GM19239 (cell line): ENCODE data around the gene ADCY9.
"Not testable (repeated sequence)": the region's sequence is repeated elsewhere in the genome, so short reads cannot be mapped to it uniquely, and the experiment has no call there.

ENCODE experiments used
- DNase-seq: peaks from one replicate; pipeline ENCODE4 v3.0.0; 2011; ENCODE audit warnings: low spot score; ENCODE audit not compliant: insufficient read length
- FAIRE-seq: peaks from 2 replicates; lab custom pipeline; 2011; peaks lifted over from hg19 to GRCh38; lab: Jason Lieb, UNC

ADCY9 gene

GRCh38 chr16:4075534-4075933, 40.7 kb downstream of the ADCY9 start:
- DNase-seq (no peak), FAIRE-seq (no peak)

DNA sequence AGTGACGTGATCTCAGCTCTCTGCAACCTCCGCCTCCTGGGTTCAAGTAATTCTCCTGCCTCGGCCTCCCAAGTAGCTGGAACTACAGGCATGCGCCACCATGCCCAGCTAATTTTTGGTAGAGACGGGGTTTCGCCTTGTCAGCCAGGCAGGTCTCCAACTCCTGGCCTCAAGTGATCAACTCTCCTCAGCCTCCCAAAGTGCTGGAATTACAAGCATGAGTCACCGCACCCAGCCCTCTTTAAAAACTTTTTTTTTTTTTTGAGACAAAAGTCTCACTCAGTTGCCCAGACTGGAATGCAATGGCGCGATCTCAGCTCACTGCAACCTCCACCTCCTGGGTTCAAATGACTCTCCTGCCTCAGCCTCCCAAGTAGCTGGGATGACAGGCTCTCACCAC, 43.1 kb downstream of the ADCY9 start:
- not testable (repeated sequence) for DNase-seq, FAIRE-seq

DNA sequence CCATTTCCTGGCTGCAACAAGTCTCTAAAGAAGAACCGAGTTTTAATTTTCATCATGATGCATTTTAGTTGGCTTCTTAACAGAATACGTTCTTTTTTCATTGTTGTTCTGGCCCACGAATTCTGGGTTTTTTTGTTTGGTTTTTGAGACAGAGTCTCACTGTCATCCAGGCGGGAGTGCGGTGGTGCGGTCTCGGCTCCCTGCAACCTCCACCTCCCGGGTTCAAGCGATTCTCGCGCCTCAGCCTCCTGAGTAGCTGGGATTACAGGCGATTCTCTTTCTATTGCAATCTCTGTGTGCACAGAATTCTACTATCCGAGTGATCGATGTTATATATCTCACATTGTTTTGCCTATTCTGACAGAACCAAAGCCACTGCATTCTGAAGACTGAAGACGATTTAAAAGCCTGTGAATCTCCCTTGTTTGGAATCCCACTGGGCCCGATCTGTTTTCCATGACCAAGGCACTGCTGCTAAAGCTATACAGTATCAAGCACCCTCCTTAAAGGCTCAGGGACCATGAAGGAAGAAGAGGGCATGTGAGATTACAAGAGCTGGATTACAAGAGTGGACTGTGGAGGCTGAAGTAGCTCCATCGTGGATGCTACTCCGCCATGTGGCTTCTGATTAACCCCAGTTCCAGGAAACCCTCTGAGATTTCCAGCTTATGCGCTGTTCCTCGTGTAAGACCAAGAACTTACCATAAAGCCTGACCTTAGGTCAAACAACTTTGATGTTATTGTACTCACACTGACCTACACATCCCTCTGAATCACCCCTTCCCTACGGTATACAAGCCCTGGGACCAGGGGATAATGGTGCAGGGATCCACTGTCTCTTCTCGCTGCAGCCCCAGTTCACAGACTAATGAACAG, 44.3 kb downstream of the ADCY9 start:
- FAIRE-seq (no peak), DNase-seq (no peak)

DNA sequence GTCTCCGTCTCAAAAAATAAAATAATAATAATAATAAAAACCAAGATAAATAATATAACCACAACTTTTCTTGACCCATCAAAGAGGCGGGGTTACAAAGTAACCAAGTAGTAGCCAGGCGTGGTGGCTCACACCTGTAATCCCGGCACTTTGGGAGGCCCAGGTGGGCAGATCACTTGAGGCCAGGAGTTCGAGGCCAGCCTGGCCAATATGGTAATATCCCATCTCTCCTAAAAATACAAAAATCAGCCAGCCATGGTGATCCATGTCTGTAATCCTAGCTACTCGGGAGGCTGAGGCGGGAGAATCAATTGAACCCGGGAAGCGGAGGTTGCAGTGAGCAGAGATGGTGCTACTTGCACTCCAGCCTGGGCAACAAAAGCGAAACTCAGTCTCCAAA, 45.3 kb downstream of the ADCY9 start:
- DNase-seq: no peak
- no peak for FAIRE-seq

DNA sequence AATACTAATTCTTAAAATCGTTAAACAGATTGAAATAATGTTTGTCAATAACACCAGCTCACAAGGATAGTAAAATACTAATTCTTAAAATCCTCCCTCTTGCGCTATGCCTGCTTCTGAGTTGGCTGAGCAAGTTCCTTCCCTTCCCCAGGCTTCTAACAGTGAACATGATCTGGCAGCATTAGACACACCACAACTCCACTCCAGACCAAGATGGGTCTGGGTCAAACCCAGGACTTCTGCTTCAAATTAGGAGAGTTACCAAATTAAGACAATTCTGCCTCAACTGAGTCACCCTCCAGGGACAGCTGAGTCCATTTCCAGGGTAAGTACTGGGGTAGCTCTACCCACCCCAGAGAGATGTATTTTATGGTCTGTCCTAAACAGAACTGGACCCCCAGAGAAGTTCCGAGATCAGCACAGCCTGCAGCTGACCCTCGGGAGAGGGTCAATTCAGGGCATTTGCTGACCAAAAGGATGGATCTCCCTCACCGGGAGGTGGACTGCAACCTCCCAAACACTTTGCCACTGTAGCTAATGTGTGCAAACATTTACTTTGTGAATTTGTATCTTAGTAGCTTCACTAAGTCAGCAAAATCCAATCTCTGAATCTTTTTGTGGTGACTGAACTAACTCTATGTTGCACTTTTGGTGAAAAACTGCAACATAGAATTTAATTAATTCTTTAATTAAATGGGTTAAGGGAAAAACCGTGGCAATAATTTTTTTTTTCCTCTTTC, 48.8 kb downstream of the ADCY9 start:
- no peak for FAIRE-seq
- DNase-seq: no peak

DNA sequence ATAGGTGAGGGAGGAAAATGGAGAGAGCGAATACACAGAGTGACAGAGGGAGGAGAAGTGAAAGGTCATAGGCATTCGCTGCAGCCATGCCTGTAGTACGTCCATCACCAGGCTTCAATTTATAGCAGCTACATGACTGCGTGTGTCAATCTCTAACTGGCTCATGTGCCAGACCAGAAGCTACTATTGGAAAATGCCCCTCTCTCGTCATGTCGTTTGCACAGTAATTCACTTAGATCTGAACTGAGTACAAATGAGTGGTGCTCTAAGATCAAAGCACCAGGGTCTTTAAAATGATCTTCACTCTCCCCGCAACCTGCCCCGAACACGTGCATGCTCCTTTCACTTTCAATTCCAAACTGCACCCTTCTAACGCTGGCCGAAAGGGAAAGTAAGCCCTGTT, 51.3 kb downstream of the ADCY9 start:
- DNase-seq (no peak), FAIRE-seq (no peak)

GRCh38 chr16:4062212-4062802, 53.9 kb downstream of the ADCY9 start:
- no peak for DNase-seq
- FAIRE-seq: no peak

- DNase-seq (no peak), FAIRE-seq (no peak)
Measured at GRCh38 chr16:4060823-4061222, 55.4 kb downstream of the ADCY9 start.

DNA sequence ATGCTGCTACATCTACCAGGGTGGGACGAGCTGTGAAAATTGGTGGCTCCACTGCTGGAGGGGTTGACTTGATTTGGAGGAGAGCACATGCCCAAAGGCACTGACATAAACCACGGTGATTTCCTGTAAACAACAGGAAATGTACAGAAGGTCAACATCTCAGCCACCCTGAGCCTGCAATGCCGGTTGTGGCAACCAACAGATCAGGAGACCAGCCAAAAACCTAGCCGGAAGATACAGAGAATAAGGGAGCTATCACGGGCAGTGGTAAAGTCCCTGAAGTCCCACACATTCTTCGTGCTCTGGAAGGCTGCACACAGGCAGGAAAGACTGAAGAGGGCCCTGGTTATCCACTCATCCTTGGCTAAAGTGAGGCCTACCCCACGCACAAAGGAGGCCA, 56.2 kb downstream of the ADCY9 start:
- FAIRE-seq: no peak
- no peak for DNase-seq

DNA sequence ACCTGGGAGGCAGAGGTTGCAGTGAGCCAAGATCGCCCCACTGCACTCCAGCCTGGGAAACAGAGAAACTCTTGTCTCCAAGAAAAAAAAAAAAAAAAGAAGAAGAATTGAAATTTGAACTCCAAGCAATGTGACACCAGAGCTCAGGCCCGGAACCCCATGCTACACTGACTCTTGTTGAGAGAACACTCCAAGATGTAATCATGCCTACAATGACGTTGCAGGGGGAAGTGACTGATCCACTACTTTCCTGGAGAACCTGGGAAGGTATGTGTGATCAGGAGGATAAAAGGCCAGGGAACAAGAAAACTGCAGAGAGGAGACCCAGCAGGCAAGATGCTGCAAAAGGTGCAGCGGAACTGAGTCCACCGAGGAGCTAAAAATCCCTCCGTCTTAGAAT, 57.9 kb downstream of the ADCY9 start:
- FAIRE-seq (no peak), DNase-seq (no peak)

DNA sequence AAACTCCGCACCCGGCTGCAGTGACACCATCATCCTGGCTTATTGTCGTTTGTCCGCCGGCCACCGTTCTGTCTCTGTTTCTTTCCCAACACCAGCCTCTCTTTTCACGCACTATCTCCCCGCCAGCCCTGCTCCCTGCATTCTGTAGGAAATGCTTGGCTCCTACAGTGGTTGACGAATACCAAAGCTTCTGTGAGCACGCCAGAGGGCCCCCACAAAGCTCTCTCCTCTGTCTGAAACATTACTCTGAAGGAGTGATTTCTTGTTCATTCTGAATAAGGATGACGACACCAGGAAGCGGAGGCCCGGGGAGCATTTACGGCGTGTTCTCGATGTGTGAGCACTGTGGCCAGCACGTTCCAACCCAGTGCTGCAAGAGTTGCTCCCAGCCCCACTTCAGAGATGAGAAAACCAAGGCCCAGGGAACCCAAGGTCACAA, 58.8 kb downstream of the ADCY9 start:
- DNase-seq: no peak
- FAIRE-seq: no peak

- DNase-seq: no peak
- FAIRE-seq: no peak
Measured at GRCh38 chr16:4056161-4057105, 59.8 kb downstream of the ADCY9 start.

GRCh38 chr16:4055748-4056147, 60.5 kb downstream of the ADCY9 start:
- DNase-seq: no peak
- FAIRE-seq: no peak

DNA sequence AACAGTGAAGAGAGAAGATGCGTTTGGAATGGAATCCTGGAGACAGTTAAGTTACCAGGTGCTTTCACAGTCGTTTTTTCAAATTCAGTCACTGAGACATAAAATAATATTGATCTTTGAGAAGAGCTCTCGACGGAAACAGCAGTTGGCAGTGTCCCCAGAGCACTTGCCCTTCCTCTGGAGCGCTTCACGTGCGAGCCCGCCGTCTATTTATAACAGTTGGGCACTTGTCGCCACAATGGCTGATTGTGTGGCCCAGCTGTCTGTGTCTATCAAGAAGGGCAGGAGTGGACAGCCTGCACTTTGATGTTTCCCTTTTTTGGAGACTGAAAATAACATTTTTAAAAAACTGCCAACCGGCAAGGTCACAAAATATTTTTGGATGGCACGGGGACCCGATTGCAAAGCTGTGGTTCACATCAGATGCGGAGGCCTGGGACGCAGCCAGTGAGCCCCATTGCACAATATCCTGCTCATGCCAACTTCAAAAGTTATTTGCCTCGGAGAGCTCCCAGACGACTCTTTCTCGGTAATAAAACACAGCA, 62.9 kb downstream of the ADCY9 start:
- no peak for DNase-seq
- FAIRE-seq: no peak

DNA sequence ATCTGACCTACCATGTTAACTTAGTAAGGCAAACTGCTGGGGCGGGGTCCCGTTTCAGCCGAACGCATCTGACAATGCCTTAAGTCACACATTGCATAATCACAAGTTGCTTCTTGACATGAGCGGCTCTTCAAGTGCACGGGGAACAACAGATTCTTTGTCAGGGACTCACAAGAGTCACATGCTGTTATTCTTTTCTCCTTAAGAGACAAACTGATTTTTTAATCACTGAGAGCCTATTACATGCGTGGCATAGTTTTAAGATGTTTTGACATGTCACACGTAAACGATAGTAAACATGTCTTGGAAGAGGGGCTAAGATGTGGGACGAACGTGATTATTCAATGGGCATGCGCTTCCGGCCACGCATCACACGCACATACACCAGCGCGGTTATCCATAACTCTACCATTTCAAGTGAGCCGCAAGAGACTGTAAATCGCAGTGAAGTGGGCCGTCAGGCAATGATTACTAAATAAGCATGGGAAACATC, 63.4 kb downstream of the ADCY9 start:
- DNase-seq: no peak
- FAIRE-seq: no peak

GRCh38 chr16:4052096-4052495, 64.1 kb downstream of the ADCY9 start:
- DNase-seq: no peak

DNA sequence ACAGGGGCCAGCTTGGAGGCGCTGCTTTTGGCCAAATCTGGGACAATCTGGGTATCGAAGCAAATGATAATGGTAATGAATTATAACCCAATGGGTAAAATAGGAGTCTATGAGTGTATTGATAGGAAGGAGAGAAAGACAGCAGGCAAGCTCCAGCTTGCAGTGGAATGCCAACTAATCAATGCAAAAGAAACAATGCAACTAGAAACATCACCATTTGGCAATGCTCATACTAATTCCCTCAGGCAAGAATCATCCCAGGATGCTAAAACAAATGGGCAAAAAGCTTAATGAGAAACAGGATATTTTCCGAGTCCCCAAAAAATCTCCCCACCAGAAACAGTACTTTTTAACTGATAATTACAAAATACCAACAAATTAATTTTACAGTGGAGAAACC, 64.7 kb downstream of the ADCY9 start:
- FAIRE-seq (no peak), DNase-seq (no peak)

More at GRCh38 chr16:4052096-4052495, 64.1 kb downstream of the ADCY9 start:
- FAIRE-seq: no peak

DNA sequence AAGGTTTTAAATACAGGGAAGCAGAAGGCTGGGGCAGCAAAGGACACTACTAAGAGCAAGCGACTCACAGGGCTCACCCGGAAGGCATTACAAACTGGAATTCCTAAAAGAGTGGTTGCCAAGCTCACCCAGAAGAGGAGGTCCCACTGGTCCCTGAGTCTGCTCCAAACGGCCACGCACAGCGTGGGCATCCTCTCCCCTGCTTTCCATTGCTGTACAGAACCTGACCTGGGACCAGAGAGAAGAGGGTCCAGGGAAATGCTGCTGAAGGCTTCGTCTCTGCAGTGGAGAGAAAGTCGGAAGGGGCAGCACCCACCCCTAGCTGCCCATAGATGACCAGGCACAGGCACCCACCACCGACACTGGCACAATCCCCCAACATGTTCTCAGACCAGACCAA, 67.2 kb downstream of the ADCY9 start:
- no peak for FAIRE-seq
- DNase-seq: no peak

DNA sequence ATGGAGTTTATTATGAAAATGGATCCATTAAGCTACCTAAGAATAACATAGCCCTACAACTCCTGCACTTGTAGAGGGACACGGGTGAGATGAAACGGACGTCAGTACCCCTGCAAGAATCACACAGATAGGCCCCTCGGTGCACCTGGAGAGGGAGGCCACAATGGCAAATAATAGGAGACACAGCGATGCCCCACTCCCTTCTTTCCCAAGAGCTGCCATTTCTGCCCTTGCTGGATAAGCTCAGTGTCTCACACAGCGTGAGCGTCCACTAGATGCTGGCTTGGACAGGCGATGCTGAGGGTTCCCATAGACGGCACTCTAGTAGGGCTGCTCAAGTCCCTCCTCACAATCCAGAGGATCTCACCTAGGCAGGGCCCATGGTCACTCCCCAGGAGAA, 67.8 kb downstream of the ADCY9 start:
- DNase-seq (no peak), FAIRE-seq (no peak)

DNA sequence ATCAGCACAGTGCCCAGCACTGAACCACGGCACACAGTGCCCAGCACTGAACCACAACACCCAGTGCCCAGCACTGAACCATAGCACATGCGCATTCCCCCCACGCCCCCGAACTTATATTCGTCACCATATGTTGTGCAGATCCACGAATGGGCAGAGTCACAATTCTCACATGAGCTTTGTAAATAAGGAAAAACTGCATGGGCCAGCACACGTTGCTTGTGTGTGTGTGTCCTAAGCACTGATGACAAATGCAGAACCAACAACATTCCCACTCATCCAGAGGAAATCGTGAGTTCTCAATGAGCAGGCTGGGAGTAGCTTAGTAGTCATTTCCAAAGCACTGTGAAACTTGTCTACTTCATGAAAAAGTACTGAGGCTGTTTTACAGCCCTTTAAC, 70.0 kb downstream of the ADCY9 start:
- FAIRE-seq (no peak), DNase-seq (no peak)
